ENCODE results near the gene GOLGB1. TPM values are rescaled to one million over a fixed set of nuclear protein-coding genes. Genes with fewer than 3 reads are reported as not detected.
"Not testable (repeated sequence)": the region's sequence is repeated elsewhere in the genome, so short reads cannot be mapped to it uniquely, and the experiment has no call there.

Gene GOLGB1
- polyA plus RNA-seq, 3 donors = 78.3 to 90.9 (median 81.7) TPM

GRCh38 chr3:121743106-121743505 is 6.4 kb downstream of the GOLGB1 start:
- DNase-seq (ENCODE audit: low read depth in 3 of 3, low spot score in 2 of 3) = not testable (repeated sequence)

- no peak for DNase-seq (ENCODE audit: low read depth in 3 of 3, low spot score in 2 of 3)
Observed at GRCh38 chr3:121740896-121741295, 8.6 kb downstream of the GOLGB1 start.

- DNase-seq (ENCODE audit: low read depth in 3 of 3, low spot score in 2 of 3) = no peak
Observed at GRCh38 chr3:121739902-121740301, 9.6 kb downstream of the GOLGB1 start.

DNA sequence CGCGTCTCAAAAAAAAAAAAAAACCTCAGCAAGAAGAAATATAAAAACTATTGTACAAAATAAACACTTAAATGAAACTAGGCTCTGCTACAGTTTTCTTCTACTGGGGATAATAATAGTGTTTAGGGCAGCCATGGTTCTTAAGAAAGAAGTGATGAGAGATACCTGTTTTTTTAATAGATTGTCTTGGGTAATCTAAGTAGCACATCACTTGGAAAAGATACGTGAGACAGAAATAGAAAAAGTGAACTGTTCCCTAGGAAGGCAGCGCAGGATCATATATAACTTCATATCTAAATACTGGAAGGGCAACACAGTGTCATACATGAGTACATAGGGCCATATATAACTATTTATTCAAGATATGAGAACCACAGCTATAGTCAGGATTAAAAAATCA is 11.9 kb downstream of the GOLGB1 start:
- DNase-seq (ENCODE audit: low read depth in 3 of 3, low spot score in 2 of 3) = no peak

DNA sequence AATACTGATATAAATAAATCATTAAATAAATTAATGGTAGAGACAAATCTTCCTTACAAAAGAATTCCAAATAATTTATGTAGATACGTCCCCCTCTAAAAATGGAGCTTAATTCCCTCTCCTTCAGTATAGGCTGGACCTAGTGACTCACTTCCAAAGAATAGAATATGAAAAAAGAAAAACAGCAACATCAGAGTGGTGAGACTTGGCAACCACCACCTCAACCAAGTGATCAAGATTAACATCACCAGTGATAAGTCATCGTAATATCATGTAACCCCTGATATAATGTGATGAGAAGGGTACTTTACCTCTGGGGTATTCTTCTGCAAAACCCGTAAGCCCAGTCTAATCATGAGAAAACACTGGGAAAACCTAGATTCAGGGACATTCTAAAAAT is 13.4 kb downstream of the GOLGB1 start:
- DNase-seq (ENCODE audit: low read depth in 3 of 3, low spot score in 2 of 3) = no peak

- no peak for DNase-seq (ENCODE audit: low read depth in 3 of 3, low spot score in 2 of 3)
Observed at GRCh38 chr3:121735047-121735696, 14.4 kb downstream of the GOLGB1 start.

GRCh38 chr3:121730940-121731687 is 18.4 kb downstream of the GOLGB1 start:
- no peak for DNase-seq (ENCODE audit: low read depth in 3 of 3, low spot score in 2 of 3)

GRCh38 chr3:121724130-121724529 is 25.4 kb downstream of the GOLGB1 start:
- no peak for DNase-seq (ENCODE audit: low read depth in 3 of 3, low spot score in 2 of 3)

DNA sequence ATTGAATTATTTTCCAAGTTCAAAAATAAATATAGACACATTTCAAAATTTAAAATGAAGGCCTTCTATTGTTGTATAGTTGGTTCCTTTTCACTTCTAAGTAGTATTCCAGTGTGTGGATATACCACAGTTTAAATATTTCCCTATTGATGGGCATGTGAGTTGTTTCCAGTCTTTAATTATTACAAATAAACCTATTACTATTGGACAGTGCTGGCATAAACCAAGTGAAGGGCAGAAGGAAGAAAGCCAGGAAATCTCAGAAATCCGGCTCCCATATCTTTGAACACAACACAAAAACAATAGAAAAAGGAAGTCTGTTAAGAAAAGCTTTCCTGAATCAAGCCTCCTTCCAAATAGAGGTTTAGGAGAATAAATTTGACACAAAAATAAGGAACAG is 26.1 kb downstream of the GOLGB1 start:
- no peak for DNase-seq (ENCODE audit: low read depth in 3 of 3, low spot score in 2 of 3)

- DNase-seq (ENCODE audit: low read depth in 3 of 3, low spot score in 2 of 3) = no peak
Observed at GRCh38 chr3:121722411-121722810, 27.1 kb downstream of the GOLGB1 start.

GRCh38 chr3:121720163-121720562 is 29.4 kb downstream of the GOLGB1 start:
- no peak for DNase-seq (ENCODE audit: low read depth in 3 of 3, low spot score in 2 of 3)

DNA sequence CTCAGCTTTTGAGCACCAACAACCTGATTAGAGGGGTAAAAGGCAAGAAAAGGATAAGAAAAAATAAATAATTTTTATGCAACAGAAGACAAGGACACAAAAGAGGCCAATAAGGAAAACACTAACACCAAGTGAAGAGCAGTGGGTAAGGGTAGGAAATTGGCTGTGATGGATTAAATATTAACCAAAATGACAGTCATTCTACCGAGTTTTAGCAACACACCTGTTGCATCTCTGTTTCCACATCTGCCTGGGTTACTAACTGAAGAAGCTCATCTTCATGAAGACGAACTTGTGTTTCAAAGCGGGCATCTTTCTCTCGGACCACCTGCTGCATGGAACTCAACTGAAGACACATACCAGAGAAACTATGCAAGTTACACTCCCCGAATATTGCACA is 30.1 kb downstream of the GOLGB1 start:
- DNase-seq (ENCODE audit: low read depth in 3 of 3, low spot score in 2 of 3) = no peak

- DNase-seq (ENCODE audit: low read depth in 3 of 3, low spot score in 2 of 3) = no peak
Observed at GRCh38 chr3:121718205-121718846, 31.2 kb downstream of the GOLGB1 start.

DNA sequence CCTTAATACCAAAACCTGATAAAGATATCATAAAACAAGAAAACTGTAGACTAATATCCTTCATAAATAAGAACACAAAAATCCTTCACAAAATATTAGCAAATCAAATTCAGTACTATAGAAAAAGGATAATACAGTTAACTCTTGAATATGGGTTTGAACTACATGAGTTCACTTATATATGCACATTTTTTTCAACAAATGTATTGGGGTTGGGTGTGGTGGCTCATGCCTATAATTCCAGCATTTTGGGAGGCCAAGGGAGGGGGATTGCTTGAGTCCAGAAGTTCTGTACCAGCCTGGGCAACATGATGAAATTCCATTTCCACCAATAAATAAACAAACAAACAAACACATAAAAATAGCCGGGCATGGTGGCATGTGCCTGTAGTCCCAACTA is 39.2 kb downstream of the GOLGB1 start:
- DNase-seq (ENCODE audit: low read depth in 3 of 3, low spot score in 2 of 3) = no peak

DNA sequence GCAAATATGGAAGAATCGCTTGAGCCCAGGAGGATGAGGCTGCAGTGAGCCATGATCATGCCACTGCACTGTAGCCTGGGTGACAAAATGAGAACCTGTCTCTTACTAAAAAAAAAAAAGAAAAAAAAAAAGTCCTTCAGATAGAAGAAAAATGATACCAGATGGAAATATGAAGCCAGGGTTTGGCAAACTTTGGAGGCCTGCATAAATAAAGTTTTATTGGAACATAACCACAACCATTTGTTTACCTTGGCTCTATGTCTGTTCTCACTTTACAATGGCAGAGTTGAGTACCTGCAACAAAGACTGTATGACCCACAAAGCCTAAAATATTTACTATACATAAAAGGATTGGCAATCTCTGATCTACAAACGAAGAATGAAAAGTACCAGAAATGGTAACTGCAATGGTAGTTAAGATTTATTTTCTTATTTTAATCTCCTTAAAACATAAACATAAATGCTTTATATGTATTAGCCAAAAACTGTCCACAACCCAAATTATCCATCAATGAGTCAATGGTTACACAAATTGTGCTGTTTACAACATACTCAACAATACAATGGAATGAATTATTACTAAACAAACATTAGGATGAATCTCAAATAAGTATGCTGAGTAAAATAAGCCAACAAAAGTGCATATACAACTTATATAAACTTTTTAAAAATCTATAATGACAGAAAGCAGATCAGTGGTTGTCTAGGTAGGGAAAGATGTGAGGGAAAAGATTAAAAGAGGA is 41.8 kb downstream of the GOLGB1 start:
- DNase-seq (ENCODE audit: low read depth in 3 of 3, low spot score in 2 of 3) = no peak

DNA sequence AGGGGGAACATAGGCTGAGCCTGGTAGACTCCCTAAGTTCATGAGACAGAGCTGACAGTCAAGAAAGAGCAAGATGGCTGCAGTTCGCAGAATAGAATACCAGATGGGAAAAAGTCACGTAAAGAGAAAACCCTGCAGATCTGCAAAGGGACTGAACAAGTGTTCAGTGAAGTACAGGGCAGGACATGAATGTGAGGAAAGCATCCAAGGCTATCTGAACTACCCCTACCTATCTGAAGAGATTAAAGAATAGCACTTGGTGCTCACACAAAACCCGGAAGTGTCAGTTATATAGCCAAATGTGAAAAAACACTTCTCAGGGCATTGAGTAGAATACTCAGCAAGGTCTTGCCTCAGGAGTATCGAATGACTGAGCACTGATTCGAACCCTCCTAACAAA is 44.0 kb downstream of the GOLGB1 start:
- DNase-seq (ENCODE audit: low read depth in 3 of 3, low spot score in 2 of 3) = no peak

DNA sequence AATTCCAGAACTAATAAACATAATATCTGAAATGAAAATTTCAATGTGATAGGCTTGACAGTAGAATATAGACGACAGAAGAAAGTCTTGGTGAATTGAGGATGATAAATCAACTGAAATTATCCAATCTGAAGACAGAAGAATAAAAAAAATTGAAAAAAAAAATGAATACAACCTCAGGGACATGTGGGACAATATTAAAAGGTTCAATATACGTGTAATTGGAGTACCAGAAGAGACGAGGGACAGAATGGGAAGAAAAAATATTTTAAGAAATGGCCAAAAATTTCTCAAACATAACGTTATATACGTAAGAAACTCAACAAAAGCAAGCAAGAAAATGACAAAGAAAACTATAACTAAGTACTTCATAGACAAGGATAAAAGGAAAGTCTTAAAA is 45.6 kb downstream of the GOLGB1 start:
- no peak for DNase-seq (ENCODE audit: low read depth in 3 of 3, low spot score in 2 of 3)

GRCh38 chr3:121698901-121699300 is 50.6 kb downstream of the GOLGB1 start:
- no peak for DNase-seq (ENCODE audit: low read depth in 3 of 3, low spot score in 2 of 3)

DNA sequence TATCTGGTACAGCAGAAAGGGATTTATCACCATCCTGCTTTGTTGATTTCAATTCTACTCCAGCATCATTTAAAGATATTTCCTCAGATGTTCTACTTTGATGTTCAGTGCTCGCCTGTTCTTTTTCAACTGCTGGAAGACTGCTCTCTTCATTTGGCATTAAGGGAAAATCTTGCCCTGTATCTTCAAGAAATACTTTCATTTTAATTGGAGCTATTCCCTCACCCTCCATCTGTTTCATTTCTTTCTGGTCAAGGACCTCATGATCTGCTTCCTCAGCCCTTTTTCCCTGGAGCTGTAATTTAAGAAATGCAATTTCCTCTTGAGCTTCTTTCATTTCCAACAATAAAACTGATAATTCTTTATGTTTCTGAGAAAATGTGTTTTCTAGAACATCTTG is 51.1 kb downstream of the GOLGB1 start:
- DNase-seq (ENCODE audit: low read depth in 3 of 3, low spot score in 2 of 3) = no peak

DNA sequence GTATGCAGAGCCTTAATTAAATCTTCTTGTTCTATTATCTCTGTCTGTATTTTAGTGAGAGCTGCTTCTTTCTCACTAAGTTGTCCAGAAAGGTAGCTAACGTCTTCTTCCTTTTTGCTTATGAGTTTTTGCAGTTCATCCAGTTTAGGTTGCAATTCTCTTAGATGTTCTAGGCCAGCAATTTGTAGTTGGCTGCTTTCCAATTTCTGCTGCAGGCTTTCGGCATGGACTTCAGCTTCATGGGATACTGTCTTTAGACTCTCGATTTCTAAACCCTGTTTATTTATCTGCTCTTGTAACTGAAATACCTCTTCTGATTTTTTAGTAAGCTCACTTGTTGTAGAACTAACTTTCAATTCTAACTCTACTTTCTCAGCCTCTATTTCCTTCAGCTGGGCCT is 53.4 kb downstream of the GOLGB1 start:
- DNase-seq (ENCODE audit: low read depth in 3 of 3, low spot score in 2 of 3) = no peak

DNA sequence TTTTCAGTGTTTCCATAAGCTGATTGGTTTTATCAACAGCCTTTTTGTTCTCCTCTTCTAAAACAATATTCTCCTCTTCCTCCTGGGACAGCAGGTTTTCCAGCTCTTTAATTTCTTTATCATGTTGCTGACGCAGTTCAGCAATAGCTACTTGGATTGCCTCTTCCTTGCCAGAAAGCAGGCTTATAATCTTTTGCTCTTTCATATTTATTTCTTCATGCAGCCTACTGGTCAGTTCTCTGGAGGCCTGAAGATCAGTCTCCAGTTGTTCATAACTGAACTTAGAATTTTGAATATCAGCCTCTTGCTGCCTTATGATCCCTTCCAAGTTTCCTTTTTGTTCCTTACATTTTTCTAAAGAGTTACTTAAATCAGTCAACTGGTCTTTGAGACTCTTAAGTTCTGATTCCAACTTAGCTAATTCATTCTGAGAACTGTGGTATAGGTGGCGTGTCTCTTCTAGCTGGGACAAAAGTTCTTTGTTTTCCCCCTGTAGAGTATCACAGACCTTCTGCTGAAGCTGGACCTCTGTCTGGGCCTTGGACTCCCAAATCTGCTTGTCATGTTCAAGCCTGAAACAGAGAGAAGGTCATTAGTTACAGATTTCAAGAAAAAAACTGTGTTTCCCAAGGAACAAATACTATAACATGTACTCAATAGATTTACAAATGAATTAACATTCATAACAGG is 57.4 kb downstream of the GOLGB1 start:
- no peak for DNase-seq (ENCODE audit: low read depth in 3 of 3, low spot score in 2 of 3)
